Smooth muscle cell (in vitro differentiated cells): ENCODE measurements around the gene PODNL1. TPM values are rescaled to one million over a fixed set of nuclear protein-coding genes. Genes with fewer than 3 reads are reported as not detected.

Experiments
- DNase-seq: peaks from one replicate; lab custom pipeline; 2025; ENCODE audit not compliant: unreplicated experiment; lab: John Stamatoyannopoulos, UW
- H2AFZ ChIP-seq: fragments of 200-600 bp; sonication (generic); 2 replicates; pipeline ENCODE4 v1.6.0; 2016; ENCODE audit warnings: antibody characterized with exemption, low read depth, mild to moderate bottlenecking
- H3F3A ChIP-seq: fragments of 200-600 bp; sonication (generic); 2 replicates; pipeline ENCODE4 v1.6.0; 2017; ENCODE audit warnings: antibody characterized with exemption, low read depth
- H3K27ac ChIP-seq: fragments of 200-600 bp; sonication (generic); 2 replicates; pipeline ENCODE4 v1.5.1; 2016; ENCODE audit warnings: low read depth, mild to moderate bottlenecking
- H3K27me3 ChIP-seq: fragments of 200-600 bp; sonication (generic); 2 replicates; pipeline ENCODE4 v1.6.1; 2016; ENCODE audit warnings: low read depth, mild to moderate bottlenecking
- H3K36me3 ChIP-seq: fragments of 200-600 bp; sonication (generic); 2 replicates; pipeline ENCODE4 v1.5.1; 2016; ENCODE audit warnings: low read depth
- H3K4me1 ChIP-seq: fragments of 200-600 bp; sonication (generic); 2 replicates; pipeline ENCODE4 v1.5.1; 2016; ENCODE audit warnings: low read depth
- H3K4me2 ChIP-seq: fragments of 200-600 bp; sonication (generic); 2 replicates; pipeline ENCODE4 v1.6.0; 2016; ENCODE audit warnings: mild to moderate bottlenecking
- H3K4me3 ChIP-seq: fragments of 200-600 bp; sonication (generic); 2 replicates; pipeline ENCODE4 v1.5.1; 2016; ENCODE audit warnings: mild to moderate bottlenecking
- H3K79me2 ChIP-seq: fragments of 200-600 bp; sonication (generic); 2 replicates; pipeline ENCODE4 v1.6.0; 2016; ENCODE audit warnings: low read depth, mild to moderate bottlenecking
- H3K9ac ChIP-seq: fragments of 200-600 bp; sonication (generic); 2 replicates; pipeline ENCODE4 v1.6.0; 2016; ENCODE audit warnings: low read depth
- H3K9me3 ChIP-seq: fragments of 200-600 bp; sonication (generic); replicated peaks from 2 replicates; pipeline ENCODE4 v1.5.1; 2016; ENCODE audit warnings: low read depth
- H4K20me1 ChIP-seq: fragments of 200-600 bp; sonication (generic); 2 replicates; pipeline ENCODE4 v1.6.0; 2016; ENCODE audit warnings: low read depth
- WGBS: methylation state at CpG from one replicate; pipeline ENCODE4 v1.1.7; 2016; ENCODE audit warnings: low lambda C conversion rate; 5-methylcytosine and 5-hydroxymethylcytosine counted together
- polyA plus RNA-seq: library from polyadenylated mRNA; unstranded; fragments of >200 nt; fragmentation: Nextera tagmentation; extraction: Ambion mirVana; gene quantifications from 2 replicates; pipeline ENCODE4 v1.2.1, GENCODE V29; 2016
- total RNA-seq: library from RNA; depleted of rRNA; stranded (reverse); fragments of >200 nt; gene quantifications from 2 replicates; pipeline ENCODE4 v1.2.3, GENCODE V29; 2014
- TF ChIP-seq, protein P1 (sequence below): fragments of 200-600 bp; sonication (generic); IDR thresholded peaks from 2 replicates; pipeline ENCODE4 v1.5.1; 2017; ENCODE audit warnings: borderline replicate concordance, mild to moderate bottlenecking, antibody characterized with exemption; ENCODE audit not compliant: insufficient read depth, poor library complexity, severe bottlenecking

The PODNL1 gene
- total and polyA plus RNA-seq, 2 experiments from 2014 or later: 8.9 to 53.9 TPM

DNA sequence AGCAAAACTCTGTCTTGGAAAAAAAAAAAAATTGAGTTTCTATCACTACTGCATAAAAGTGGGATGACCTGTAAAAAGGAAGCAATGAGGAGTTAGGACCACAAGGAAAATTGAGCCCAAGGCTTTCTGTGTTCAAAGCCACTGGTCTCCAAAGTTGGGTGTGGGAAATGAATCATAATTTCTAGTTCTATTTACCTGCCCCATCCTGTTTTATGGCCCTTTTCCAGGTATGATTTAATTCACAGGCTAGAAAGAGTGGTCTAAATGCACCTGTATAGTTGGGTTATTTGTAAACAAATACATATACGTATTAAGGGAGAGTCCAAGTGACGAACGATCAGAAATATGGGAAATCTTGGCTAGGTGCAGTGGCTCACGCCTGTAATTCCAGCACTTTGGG, 8.2 kb upstream of the PODNL1 start:
- Histone ChIP-seq H3K36me3 (no peaks in the 10 kb centered on the region), H3K4me2 (no peak overlapping the region), H3K27ac (no peak overlapping the region), H3K4me3 (no peak overlapping the region), H2AFZ (no peak overlapping the region), H3K4me1 (no peaks in the 10 kb centered on the region), H3K9me3 (no peaks in the 10 kb centered on the region), H3K9ac (no peak overlapping the region), H3K79me2 (no peaks in the 10 kb centered on the region), H3K27me3 (no peaks in the 10 kb centered on the region), H4K20me1 (no peaks in the 10 kb centered on the region), H3F3A (no peaks in the 10 kb centered on the region)
- no peak for DNase-seq
- TF ChIP-seq, protein P1, sequence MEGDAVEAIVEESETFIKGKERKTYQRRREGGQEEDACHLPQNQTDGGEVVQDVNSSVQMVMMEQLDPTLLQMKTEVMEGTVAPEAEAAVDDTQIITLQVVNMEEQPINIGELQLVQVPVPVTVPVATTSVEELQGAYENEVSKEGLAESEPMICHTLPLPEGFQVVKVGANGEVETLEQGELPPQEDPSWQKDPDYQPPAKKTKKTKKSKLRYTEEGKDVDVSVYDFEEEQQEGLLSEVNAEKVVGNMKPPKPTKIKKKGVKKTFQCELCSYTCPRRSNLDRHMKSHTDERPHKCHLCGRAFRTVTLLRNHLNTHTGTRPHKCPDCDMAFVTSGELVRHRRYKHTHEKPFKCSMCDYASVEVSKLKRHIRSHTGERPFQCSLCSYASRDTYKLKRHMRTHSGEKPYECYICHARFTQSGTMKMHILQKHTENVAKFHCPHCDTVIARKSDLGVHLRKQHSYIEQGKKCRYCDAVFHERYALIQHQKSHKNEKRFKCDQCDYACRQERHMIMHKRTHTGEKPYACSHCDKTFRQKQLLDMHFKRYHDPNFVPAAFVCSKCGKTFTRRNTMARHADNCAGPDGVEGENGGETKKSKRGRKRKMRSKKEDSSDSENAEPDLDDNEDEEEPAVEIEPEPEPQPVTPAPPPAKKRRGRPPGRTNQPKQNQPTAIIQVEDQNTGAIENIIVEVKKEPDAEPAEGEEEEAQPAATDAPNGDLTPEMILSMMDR: no peak
- WGBS: 95% methylated on average over 4 of the region's 4 CpGs

DNA sequence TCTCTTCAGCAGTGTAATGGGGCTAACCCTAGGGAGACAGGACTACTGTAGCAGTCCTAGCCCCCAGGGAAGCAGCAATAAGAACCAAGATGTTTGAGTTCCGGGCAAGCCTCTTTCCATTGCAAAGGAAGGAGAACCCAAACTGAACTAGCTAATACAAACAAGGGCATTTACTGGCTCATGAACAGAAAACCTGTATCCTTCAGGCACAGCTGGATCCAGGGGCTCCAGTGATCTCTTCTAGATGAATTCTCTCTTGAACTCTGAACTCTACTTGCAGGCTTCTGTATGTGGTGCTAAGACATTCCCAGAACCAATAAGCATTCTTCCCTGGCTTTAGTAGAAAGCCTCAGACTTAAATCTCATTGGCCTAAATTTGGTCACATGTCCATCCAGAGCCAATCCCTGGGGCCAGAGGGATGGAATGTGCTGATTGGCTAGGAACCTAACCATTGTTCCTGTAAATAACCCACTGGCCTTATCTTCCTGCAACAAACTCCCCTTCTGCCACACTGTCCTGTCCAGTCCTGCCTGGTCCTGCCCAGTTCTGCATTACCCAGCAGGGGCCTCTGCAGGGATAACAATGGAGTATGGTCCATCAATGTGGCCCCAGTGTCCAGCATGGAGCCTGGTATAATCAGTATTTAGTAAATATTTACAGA, 3.9 kb upstream of the PODNL1 start:
- Histone ChIP-seq H3F3A (no peaks in the 10 kb centered on the region), H3K79me2 (no peaks in the 10 kb centered on the region), H3K4me2 (no peak overlapping the region), H4K20me1 (no peaks in the 10 kb centered on the region), H2AFZ (no peak overlapping the region), H3K4me1 (no peaks in the 10 kb centered on the region), H3K9me3 (no peaks in the 10 kb centered on the region), H3K36me3 (no peaks in the 10 kb centered on the region), H3K4me3 (no peak overlapping the region), H3K27ac (no peak overlapping the region), H3K9ac (no peak overlapping the region), H3K27me3 (no peaks in the 10 kb centered on the region)
- 100% methylated on average over 1 of the region's 1 CpG for WGBS
- TF ChIP-seq, protein P1: no peak
- no peak for DNase-seq

DNA sequence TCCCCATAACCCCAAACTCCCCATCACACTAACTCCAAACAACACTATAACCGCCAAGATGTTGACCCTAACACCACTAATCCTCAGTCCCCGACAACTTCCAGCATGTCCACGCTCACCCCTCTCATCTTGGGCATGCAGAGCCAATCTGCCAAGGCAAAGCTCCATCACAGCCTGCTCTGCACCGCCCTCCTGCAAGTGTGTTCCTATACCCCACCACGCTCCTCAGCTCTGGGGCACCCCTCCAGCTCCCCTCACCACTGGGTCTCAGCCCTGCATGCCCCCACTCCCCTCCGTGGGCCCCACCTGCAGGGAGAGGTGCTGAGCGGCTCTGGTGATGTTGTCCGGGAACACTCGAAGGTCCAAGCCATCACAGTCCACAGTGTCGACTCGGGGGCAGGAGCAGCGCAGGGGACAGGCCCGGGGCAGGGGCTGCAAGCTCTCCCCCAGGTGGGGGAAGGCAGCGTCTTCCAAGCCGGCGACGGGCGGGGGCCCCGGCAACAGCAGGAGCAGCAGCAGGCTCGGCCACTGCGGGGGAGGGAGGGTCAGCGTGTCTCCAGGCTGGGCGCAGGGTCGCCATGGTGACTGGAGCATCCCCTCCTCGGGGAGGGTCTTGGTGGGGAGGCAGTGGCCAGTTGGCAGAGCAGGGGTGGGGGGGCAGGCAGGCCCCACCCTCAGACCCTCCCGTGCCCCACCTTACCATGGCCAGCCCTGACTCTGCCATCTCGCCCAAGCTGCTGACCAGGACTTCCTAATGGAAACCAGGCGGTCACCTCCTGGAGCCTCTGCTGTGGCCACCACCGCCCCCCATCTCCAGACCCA, 527 bp downstream of the PODNL1 start:
- whole genome bisulfite sequencing: 43% methylated on average over 19 of the region's 29 CpGs

More for the DNA sequence above, 527 bp downstream of the PODNL1 start:
- H3K9me3 ChIP-seq: no peaks in the 10 kb centered on the region
- H3K79me2 ChIP-seq: no peaks in the 10 kb centered on the region
- H4K20me1 ChIP-seq: no peaks in the 10 kb centered on the region
- H3K4me3 ChIP-seq: peak overlapping the region; percentile 40
- H3K27me3 ChIP-seq: no peaks in the 10 kb centered on the region
- H3K27ac ChIP-seq: peak overlapping the region; percentile 9
- DNase-seq: no peak
- TF ChIP-seq, protein P1: no peak
- no peak overlapping the region for H2AFZ ChIP-seq
- no peaks in the 10 kb centered on the region for H3F3A ChIP-seq
- peaks cover 8% of the 10 kb centered on the region for H3K4me1 ChIP-seq
- no peak overlapping the region for H3K9ac ChIP-seq
- peak overlapping the region; percentile 81 for H3K4me2 ChIP-seq
- H3K36me3 ChIP-seq: no peaks in the 10 kb centered on the region
